ENCODE results near the gene TRIM75.

DNA sequence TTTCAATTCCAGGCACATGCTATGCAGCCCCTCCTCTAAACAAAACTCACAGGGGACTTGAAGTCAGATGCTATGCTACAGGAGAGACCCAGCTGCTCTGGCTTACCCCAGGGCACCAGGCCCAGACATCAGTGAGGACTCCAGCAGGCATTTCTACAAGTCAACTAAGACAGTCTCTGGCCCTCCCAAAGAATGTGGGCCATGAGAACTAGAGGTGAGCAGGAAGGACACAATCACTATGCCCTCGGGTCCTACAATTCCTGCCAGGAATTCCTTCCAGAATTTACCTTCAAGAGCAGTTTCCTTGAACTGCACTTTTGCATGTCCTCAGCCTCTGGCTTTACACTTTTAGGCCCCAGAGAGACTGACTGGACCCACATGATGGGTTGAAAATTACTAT, 41.6 kb downstream of the TRIM75 start:
- TF ChIP-seq, protein P1, sequence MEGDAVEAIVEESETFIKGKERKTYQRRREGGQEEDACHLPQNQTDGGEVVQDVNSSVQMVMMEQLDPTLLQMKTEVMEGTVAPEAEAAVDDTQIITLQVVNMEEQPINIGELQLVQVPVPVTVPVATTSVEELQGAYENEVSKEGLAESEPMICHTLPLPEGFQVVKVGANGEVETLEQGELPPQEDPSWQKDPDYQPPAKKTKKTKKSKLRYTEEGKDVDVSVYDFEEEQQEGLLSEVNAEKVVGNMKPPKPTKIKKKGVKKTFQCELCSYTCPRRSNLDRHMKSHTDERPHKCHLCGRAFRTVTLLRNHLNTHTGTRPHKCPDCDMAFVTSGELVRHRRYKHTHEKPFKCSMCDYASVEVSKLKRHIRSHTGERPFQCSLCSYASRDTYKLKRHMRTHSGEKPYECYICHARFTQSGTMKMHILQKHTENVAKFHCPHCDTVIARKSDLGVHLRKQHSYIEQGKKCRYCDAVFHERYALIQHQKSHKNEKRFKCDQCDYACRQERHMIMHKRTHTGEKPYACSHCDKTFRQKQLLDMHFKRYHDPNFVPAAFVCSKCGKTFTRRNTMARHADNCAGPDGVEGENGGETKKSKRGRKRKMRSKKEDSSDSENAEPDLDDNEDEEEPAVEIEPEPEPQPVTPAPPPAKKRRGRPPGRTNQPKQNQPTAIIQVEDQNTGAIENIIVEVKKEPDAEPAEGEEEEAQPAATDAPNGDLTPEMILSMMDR (conservative IDR thresholded peaks at IDR 0.05; ENCODE audit: low read depth, low read length), result no peak
- no peak for TF ChIP-seq EZH2 (IDR thresholded peaks at IDR 0.05; ENCODE audit: borderline replicate concordance, low read depth, low read length, poor library complexity, severe bottlenecking)

Data from A673 (cell line).